SKM-1 treated with dmso at 0.1 percent for 144 hours (cell line): ENCODE data around the gene ERC2.
"Not testable (repeated sequence)": the region's sequence is repeated elsewhere in the genome, so short reads cannot be mapped to it uniquely, and the experiment has no call there.

Experiments
- DNase-seq: peaks from one replicate; lab custom pipeline; 2025; ENCODE audit not compliant: unreplicated experiment; lab: John Stamatoyannopoulos, UW

Gene ERC2

DNA sequence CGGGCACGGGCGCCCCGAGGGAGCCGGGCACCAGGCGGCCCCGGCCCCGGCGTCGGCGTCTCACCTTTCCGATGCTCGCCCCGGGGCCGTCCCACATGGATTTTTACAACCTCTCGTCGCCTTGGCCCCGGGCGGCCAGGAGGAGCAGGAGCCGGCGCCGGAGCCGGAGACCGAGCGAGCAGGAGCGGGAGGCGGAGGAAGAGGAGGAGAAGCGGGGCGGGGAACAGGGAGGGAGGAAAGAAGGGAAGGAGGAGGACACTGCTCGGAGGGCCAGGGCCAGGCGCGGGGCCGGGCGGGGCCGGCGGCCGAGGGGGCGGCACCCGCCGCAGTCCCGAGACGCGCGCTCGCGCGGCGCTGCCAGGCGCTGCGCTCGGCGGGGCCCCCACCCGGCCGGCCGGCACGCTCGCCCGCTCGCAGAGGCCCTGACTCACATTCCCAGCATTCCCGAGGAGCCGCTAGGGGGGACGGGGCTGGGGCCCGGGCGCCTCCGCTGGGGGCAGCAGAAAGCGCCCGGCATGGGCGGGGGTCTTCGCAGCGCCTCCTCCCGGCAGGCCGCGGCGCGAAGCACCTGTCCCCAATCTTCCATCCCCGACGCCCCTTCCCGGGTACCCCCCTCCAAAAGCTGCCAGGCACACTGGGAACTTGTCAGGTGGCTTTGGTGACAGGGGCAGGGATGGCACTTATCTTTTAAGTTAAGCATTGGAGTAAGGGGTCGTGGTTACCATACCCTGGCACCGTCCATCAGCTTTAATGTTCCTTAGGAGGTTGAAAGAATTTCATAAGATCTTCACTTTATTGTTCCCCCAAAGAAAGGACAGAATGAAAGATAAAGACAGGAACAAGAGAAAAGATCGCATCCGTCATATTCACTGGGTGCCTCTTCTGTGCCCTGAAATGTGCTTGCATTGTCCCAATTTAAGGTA lies at the start of gene ERC2:
Gene ERC2 (minus strand): TSS at position 284 of the 923 bp plus-strand sequence.
- DNase-seq = no peak

DNA sequence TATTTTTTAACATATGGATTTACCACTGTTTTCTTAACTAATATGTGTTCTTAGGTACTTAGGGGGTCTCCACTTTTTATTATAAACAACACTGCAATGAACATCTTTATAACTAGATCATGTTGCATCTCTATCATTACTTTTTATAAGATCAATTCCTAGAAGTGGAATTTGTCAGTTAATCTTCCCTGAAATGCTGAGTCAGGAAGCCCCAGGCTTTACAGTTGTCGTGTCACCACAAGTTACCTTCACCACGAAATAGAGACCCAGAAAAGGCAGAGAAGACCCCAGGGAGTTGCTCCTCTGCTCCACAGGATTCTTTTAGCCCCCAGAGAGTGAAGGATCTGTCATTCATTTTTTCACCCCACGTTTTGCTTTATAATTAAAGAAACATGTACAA lies 34.5 kb upstream of the ERC2 start:
- DNase-seq = no peak

DNA sequence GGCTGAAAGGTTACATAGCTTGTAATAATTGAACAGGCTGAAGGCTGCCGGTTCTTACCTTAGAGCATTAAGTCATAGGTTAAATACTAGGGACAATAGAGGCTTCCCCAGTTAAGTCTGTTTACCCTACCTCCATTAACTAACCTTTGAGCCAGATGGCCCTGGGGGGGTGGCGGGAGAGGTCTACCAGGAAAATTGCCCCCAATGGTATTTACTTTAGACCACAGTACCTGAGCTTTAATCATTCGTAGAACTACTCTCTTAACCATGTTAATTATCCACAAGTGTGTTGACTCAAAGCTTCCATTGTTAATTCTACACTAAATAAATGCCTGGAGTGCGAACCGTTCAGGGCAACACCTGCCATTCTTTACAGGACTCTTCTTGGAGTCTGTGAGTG lies 28.1 kb upstream of the ERC2 start:
- not testable (repeated sequence) for DNase-seq

DNA sequence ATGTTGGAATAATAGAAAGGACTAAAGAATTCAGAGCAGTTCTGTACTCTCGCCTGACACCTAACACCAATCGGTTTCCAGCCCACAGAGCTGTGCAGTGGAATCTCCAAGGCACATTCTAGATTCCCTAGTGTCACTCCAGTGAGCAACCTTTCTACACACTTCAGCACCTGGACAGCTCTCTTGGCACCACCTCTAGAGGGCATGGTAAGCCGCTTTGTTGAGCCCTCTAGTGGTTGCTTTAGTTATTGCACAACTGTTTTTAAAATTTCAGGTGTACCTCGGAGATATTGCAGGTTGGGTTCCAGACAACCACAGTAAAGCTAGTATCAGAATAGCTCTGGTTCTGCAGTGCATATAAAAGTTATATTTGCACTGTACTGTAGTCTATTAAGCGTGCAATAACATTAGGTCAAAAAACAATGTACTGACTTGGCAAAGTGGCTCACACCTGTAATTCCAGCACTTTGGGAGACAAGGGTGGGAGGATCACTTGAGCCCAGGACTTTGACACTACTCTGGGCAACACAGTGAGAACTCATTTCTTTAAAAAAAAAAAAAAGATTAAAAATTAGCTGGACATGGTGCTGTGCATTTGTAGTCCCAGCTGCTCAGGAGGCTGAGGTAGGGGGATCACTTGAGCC lies 26.5 kb upstream of the ERC2 start:
- peak; percentile 78 for DNase-seq

DNA sequence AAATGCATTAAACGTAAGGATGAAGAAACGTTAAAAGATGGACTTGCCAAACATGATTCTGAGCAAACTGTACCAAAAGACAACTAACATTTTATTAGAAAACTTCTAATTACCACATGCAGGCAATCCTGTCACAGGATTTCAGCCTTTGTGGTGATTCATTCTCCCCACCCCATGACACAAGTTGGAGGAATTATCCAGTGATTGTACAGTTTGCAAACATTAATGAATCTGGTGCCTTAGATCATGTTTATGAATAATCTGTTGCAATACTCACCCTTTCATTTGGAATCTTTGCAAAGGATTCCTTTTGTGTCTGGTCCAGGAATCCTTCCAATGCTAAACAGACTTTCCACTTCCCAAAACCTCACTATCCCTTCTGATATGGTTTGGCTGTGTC lies 23.3 kb upstream of the ERC2 start:
- DNase-seq = no peak

GRCh38 chr3:56488812-56489600 lies 20.7 kb upstream of the ERC2 start:
- no peak for DNase-seq

- no peak for DNase-seq
These were observed 16.3 kb upstream of the ERC2 start for GRCh38 chr3:56484525-56485032.

DNA sequence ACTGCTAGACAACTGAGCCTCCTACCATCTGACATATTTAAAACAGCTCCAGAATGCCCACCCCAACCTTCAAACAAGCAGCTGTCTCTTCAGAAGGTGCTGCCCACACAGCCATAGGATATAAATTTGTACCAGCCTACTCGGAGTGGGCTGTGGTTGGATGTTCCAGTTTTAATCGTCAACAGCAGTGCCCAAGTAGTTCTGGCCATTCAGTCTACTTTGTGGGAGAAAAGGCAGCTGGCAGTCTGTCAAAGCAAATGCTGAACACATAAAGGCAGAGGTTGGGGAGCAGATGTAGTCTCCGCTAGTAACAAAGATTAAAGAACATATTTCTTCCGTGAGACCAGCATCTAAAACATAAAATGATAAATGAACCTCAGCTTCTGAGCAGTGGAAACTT lies 15.9 kb upstream of the ERC2 start:
- no peak for DNase-seq

GRCh38 chr3:56477646-56478045 lies 9.4 kb upstream of the ERC2 start:
- no peak for DNase-seq

DNA sequence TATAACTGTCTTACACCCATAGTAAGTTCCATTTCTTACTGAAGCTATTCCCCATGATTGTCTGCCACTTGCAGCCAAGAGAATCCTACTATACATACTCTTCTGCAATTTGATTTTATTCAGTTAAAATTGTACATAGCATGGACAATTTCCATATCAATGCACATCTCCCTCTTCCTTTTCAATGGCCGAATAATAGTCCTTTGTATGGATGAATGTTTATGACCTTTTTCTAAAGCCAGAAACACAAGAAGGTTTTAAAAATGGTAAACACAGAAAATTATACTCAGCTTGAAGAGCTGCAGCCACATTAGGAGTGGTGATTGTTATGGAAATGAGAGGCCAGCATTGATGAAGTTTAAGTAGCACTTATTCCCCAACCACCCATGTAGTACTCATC lies 8.5 kb upstream of the ERC2 start:
- no peak for DNase-seq

DNA sequence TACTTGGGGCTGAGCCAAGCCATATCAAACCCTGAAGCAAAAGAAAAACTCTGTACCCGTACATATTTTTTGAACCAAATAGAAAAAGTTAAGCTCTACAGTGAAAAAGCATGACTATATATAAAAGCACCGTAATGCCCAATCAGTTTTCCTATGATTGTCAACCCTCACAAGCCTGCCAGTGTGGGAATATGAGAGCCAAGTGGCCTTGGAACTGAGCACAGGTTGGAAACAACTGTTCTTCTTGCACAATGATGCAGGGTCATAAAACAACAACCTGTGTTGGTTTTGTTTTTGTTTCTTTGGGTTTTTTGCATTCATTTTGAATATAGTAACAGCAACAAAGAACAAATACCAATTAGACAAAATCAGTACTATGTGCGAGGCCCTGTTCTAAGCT lies 3.5 kb upstream of the ERC2 start:
- DNase-seq = no peak

DNA sequence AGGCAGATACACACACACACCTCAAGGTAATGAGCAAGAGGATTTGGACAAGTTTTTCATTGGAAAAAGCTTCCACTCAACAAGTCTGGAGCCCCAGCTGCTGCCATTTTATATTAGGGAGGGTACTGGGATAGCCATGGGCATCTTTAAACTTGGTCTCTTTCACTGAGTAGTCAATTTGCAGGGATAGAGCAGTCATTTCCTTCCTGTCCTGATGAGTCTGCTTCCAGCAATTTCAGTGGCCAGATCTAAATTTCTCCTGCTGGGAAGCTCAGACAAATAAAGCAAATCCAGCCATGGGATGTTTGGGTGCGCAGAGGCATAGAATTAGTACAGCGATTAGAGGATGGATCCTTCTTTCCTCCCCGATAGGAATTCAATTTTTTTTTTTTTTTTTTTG lies 874 bp upstream of the ERC2 start:
- no peak for DNase-seq

- DNase-seq = no peak
These were observed 475 bp downstream of the ERC2 start for GRCh38 chr3:56467801-56468183.

DNA sequence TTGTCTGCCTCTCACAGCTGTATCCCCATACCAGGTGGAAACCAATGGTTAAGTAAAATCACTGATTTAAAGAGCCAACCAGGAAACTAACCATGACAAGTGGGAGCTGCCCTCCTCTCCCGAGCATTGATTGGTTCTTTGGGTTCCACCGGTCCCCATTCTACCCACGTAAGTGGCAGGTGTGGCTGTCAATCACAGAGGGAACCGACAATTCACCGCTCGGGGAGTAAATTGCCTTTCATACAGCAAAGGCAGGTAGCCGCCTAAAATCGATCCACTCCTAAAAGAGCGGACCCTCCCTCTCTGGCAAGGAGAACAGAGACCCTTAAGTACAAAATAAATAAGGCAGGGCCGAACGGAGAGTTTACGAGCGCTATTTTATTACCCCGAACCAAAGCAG lies 1.2 kb downstream of the ERC2 start:
- no peak for DNase-seq

DNA sequence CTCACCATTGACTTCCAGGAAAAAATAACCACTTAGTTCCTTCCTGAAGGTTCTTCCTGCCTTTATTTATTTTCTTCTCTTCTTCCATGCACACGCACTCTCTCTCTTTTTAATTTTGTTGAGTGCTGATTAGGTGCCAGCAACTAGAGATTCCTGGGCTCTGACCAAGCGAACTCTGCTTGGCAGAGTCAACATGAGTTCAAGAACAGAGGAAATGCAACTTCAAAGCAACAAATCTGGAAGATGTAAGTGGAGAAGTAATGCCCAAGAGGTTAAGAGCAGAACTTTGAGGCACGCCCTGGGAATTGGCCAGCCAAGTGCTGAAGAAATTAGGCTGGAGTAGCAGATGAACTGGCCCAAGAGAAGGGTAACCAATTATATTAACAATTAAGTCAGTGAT lies 8.5 kb downstream of the ERC2 start:
- no peak for DNase-seq

GRCh38 chr3:56459104-56459496 lies 9.2 kb downstream of the ERC2 start:
- DNase-seq = no peak

DNA sequence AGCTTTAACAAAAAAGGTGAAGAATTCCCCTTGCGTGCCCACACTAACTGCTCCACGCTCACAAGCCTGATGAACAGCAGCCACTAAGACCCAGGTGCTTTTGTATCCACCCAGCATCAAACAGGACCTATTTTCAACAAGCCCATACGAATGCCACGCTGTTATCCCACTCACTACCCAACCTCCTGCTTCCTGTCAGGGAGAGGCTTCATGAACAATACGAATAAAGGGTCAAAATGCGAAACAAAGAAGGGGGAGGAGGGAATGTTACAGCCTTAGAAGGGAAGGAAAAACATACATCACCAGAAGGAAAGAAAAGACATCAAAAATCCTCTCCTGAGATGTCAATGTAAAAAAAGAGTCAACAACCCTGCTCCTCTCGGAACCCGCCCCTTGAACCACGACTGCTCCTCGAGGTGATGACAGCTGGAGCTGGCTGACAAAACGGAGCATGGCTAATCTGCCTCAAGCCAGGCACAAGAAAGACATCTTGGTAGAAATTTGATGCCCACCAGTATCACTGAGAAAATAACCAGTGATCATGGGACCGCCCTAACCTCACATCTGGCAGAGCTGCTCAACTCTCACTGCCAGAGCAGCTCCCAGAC lies 9.7 kb downstream of the ERC2 start:
- no peak for DNase-seq

DNA sequence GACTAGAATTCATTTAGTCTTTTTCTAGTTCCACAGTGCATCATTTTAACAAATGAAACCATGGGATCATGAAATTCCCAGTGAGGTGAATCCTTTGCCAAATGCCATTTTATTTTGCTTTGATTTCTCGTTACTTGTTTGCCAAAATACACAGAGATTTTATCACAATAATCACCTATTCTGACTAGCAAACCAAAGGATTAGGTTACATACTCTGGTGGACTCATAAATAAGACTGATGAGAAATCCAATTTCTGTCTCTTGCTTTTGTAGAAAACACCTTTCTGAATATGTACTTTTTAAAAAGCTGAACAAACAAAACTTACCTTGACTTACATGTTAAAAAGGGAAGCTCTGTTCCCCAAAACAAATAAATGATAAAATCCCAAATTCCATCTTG lies 12.2 kb downstream of the ERC2 start:
- DNase-seq = no peak

- DNase-seq = no peak
These were observed 15.3 kb downstream of the ERC2 start for GRCh38 chr3:56453011-56453410.

GRCh38 chr3:56452085-56452484 lies 16.2 kb downstream of the ERC2 start:
- no peak for DNase-seq

DNA sequence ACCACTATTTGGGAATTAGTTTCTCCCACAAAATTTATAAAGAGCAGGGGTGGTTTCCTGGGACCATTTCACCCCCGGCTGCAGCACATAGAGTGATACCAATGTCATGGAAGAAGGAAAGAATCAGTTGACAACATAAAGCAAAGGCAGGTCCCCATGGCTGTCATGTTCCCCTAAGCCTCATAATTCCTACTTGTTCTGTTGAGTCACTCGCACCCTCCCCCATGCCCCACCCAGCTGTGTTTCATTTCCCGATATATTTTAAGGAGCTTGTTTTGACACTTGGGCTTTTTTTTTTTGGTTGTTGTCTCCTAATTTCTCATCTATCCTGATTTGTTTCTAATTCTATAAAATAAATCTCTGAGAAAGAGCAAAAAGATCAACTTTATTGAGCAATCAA lies 24.9 kb downstream of the ERC2 start:
- DNase-seq = no peak
